HG03342 (cell line): Measurements from ENCODE around the gene STAG1.
A peak's percentile ranks its signal among the peaks of the same experiment; 100 is the strongest.
"Not testable (repeated sequence)": the region's sequence is repeated elsewhere in the genome, so short reads cannot be mapped to it uniquely, and the experiment has no call there.

Experiments used
- ATAC-seq: cut with Tn5 transposase; IDR thresholded peaks from one replicate; pipeline ENCODE4 v1.9.1; 2021; ENCODE audit warnings: mild to moderate bottlenecking, moderate library complexity; ENCODE audit not compliant: unreplicated experiment

The STAG1 gene

DNA sequence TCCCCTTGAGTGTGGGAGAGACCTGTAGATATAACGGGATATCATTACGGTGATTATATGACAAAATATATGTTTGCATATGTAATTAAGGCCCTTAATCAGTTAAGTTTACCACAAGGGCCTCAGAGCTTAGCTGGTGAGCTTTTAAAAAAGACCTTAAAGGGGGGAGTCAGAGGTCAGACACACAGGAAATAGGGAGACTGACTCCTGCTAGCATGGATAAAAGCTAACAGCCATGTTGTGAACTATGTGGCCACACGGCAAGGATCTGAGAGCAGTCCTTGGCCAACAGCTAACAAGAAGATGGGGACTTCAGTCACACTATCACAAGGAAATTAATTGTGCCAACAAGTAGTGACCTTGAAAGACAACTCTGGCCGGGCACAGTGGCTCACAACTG is 3.1 kb downstream of the STAG1 start:
- ATAC-seq: no peak

DNA sequence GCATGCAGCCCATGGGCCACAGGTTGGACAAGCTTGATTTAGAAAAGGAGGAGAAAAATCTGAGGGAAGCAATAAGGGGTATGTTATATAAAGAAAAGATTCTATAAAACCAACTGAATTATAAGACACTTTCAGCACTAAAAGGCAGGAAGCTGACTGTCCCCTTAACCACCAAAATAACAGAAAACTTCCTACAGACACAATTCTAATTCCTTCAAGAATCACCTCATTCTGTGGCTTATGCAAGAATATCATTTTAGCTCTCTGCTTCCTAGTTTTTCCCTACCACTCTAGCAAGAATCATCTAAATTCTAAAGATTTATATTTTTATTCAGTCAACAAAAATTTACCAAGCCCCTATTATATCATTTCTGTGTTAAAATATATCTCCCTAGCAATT is 6.3 kb downstream of the STAG1 start:
- no peak for ATAC-seq

DNA sequence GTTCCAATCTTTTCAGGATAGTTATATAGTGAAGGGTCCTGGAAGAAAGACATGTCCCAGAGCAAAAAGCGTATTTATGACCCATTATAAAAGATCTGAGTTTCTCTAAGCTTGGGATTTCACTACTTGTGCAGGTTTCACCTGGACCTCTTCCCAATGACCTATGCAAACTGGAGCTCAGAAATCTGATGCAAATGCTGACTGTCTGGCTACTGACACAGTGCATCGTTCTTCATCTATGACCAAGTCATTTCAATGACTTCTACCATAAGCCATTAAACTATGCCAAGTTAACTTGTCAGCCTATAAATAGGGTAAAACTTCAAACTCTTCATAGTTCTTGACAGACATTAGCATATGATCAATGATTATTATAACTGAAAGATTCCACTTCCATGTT is 11.1 kb downstream of the STAG1 start:
- no peak for ATAC-seq

DNA sequence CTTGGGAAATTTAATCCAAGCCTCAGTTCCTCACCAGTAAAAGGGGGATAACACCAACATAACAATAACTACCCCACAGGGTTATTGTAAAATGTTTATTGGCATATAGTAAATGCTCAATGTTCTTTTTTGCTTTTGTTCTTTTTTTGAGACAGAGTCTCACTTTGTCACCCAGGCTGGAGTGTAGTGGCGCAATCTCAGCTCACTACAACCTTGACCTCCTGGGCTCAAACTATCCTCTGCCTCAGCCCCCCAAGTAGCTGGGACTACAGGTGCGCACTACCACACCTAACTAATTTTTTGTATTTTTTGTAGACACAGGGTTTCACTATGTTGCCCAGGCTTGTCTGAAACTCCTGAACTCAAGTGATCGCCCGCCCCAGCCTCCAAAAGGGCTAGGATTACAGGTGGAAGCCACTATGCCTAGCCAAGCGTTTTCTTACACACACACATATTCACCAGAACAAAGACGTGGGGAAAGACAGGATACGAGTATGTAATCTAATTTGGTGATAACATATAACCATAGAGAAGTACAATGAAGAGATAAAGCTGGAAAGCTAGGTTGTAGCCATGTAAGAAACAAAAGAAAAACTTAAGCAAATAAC is 11.7 kb downstream of the STAG1 start:
- no peak for ATAC-seq

DNA sequence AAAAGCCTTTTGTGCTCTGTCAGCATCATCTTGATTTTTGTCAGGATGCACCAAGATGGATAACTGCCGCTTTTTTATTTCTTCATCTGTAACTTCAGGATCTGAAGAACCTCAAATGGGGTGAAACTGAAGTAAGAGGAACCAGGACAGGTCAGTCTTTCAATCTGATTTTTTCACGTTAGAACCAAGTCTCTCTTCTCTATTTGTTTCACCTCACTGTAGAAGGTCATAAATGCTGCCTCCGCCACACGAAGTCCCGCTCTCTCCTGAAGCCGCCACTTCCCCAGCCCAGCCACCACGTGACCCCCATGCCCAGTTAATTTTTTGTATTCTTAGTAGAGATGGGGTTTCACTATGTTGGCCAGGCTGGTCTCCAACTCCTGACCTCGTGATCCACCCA is 15.2 kb downstream of the STAG1 start:
- ATAC-seq: not testable (repeated sequence)

DNA sequence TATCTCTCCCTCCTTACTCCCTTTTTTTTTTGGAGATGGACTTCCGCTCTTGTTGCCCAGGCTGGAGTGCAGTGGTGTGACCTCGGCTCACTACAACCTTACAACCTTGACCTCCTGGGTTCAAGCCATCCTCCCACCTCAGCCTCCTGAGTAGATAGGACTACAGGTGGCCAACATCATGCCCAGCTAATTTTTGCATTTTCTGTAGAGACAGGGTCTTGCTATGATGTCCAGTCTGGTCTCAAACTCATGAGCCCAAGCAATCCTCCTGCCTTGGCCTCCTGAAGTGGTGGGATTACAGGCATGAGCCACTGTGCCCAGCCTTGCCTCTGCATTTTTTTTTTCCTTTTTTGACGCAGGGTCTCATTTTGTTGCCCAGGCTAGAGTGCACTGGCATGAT is 17.1 kb downstream of the STAG1 start:
- no peak for ATAC-seq

DNA sequence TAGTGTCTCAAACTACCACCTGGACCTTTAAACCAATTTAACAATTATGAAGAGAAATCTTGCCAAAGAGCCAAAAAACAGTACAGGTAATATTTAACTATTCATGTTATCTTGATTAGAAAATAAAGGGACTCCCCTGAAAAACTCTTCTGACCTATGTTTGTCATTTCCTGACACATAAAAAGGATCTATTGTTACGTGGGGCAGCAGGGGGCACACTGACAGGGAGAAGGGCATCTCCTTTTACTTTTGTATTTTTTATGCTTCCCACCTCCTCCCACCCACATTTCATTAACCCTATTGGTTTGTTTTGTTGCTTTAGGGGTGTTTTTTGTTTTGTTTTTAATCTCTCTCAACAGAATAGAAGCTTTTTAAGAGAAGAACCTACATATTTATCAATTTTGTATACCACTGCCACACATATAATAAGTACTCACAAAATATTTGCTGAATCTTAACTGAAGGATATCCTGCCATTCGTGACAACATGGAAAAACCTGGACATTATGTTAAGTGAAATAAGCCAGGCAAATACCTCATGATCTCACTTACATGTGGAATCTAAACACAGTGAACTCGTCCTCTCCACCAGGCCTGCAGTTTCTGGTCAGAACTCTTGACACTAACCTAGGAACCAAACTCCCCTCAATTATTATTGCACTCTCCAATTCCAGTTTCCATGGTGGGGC is 17.7 kb downstream of the STAG1 start:
- no peak for ATAC-seq

DNA sequence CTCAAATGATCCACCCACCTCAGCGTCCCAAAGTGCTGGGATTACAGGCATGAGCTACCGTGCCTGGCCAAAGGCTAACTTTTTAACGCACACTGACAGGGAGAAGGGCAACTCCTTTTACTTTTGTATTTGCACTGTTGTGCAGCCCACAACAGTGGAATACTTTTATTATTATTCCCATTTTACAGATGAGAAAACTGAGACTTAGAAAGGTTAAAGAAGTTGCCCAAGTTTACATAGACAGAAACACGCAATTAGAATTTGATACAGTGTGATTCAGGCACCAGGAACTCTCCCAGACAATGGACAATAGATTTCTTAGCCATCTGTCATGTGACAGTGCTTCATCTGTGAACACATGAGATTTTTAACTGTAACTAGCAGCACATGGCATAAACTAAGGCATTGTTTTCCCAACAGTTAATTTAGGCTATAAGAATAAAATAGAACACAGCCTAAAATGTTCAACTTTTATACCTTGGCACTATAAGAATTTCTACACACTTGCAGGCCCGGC is 18.8 kb downstream of the STAG1 start:
- no peak for ATAC-seq

DNA sequence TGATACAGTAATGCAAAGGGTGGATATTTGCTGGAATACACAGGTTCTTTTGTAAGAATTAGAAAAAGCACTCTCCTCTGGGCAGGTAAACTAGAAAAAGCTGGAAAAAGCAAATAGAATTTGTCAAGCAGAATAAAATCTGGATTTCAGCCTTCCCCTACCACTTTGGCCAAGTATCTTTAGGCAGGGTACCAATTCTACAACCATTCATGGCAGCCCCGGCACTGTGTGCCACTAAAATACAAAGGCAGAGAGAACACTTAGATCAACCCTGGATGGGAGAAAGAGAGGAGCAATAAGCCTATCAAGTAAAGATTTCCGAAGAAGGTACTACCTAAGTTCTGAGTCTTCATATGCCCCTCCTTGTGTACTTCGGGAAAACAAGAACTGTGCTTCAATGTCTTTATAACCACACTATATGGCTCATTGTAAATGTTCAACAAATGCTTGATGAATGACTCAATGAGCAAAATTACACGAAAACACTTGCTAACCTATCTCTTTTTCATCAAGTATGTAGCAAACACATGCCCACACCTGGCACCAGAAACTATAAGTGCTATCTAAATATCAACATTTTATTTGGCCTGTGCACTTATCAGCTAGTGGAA is 20.8 kb downstream of the STAG1 start:
- ATAC-seq: no peak

DNA sequence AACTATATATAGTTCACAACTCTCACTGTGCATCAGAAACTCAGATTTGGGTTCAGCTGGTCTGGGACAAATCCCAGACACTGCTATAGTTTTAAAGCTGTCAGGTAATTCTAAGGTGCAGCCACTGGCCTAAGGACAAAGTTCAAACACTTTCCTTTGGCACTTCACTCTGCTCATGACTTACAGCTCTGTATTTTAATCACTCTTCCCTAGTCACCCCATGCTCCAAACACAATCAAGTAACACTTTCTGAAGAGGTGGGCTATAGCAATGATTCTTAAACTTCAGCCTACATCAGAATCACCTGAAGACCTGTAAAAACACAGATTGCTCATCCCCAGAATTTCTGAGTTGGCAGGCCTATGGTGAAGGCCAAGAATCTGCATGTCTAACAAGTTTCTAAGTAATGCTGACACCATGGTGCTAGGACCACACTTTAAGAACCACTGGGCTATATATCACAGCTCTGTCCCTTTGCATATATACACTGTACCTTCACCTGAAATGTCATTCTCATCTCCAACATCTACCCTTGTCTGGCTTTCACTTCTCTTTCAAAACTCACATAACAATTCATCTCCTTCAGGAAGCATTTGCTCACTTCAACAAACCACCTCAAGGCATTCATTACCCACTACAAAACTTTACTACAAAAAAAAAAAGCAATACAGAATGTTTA is 21.4 kb downstream of the STAG1 start:
- ATAC-seq: peak; percentile 41

DNA sequence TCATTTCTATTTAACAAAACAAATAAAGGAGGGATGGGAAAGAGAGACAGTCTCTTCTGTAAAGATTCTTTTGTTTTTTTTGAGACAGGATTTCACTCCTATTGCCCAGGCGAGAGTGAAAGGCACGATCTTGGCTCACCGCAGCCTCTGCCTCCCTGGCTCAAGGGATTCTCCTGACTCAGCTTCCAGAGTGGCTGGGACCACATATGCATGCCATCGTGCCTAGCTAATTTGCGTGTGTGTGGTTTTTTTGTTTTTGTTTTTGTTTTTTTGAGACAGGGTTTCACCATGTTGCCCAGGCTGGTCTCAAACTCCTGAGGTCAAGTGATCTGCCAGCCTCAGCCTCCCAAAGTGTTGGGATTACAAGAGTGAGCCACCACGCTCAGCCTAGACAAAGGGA is 23.3 kb downstream of the STAG1 start:
- no peak for ATAC-seq

DNA sequence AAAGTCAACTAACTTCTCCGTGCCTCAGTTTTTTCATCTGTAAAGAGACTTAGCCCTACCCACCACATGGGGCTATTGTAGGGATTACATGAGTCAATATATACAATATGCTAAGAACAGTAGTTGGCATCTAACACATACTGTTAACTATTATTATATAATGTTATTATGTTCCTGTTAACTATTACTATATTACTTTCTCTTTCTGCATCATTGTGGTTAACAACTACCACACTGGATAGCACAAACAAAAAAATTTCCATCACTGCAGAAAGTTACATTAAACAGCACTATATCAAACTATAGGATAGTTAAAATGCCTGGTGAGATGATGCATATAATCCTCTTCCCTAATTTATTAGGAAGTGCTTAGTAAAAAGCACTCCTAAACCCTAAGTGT is 23.7 kb downstream of the STAG1 start:
- ATAC-seq: peak; percentile 61

DNA sequence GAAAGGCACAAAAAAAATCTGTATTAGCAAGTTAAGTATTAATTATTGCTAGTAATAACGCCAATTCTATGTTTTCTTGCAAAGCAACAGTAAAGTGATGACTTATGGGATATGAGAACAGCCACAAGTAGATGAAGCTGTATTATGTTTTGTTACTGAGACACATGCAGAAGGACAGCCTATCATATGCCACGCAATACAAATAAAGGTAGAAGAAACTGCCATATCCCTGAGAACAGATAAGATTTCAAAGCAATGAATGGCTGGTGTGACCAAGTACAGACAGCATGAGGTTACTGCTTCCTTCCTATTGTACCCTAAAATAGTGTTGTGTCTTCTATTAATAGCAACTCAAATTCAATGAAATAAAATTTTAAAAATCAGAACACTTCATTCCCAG is 26.7 kb downstream of the STAG1 start:
- no peak for ATAC-seq

DNA sequence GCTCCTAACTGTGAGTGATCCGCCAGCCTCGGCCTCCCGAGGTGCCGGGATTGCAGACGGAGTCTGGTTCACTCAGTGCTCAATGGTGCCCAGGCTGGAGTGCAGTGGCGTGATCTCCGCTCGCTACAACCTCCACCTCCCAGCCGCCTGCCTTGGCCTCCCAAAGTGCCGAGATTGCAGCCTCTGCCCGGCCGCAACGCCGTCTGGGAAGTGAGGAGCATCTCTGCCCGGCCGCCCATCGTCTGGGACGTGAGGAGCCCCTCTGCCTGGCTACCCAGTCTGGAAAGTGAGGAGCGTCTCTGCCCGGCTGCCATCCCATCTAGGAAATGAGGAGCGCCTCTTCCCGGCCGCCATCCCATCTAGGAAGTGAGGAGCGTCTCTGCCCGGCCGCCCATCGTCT is 29.3 kb downstream of the STAG1 start:
- not testable (repeated sequence) for ATAC-seq

DNA sequence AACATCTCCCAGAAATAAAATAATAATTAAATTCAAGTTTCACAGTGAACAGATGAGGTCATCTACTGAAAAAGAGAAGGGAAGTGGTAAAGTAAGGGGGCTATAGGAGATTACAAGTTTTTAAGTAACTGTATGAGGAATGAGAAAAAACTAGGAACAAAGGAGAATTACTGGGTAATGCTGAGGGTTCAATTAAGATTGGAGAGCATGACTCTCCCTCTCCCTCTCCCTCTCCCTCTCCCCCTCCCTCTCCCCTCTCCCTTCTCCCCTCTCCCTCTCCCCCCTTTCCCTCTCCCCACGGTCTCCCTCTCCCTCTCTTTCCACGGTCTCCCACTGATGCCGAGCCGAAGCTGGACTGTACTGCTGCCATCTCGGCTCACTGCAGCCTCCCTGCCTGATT is 29.8 kb downstream of the STAG1 start:
- ATAC-seq: not testable (repeated sequence)

DNA sequence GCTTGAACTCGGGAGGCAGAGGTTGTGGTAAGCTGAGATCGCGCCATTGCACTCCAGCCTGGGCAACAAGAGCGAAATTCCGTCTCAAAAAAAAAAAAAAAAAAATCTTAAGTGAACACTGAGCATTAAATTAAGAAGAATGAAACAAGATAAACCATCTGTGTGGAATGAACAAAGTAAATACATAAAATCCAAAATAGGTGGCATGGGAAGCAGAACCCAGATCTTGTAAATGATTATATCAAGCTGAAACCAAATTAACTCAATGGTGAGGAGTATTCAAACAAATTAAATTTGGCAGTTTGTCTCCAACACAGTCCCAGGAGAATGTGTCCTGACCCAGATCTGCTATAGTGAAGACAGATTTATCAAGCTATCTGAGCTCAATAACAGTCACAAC is 32.1 kb downstream of the STAG1 start:
- ATAC-seq: no peak

DNA sequence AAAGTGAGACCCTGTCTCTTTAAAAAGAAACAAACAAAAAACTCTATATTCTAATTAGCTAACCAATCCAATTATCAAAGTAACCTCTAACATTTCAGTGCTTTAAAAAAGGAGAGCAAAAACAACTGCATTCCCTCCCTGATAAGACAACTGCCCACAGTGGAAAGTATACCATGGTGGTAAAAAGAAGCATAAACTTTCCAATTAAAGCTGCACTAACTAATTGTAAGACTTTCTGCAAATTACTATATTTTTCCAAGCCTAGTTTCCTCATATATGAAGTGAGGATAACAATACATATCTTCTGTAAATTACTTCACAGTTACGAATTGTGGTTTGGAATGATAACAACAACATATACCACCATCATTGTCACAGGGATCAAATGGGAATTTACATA is 35.5 kb downstream of the STAG1 start:
- no peak for ATAC-seq

DNA sequence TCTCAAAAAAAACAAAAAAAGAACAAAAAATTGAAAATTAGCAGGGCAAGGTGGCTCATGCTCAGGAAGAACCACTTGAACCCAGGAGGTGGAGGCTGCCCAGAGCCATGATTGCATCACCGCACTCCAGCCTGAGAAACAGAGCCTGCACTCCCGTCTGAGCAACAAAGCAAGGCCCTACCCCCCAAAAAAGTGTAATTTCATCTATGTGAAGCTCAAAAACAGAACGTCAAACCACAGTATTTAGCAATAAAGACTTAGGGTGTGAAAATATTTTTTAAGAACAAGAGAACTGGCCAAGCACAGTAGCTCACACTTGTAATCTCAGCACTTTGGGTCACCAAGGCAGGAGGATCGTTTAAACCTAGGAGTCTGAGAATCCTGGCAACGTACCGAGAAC is 38.2 kb downstream of the STAG1 start:
- ATAC-seq: no peak

DNA sequence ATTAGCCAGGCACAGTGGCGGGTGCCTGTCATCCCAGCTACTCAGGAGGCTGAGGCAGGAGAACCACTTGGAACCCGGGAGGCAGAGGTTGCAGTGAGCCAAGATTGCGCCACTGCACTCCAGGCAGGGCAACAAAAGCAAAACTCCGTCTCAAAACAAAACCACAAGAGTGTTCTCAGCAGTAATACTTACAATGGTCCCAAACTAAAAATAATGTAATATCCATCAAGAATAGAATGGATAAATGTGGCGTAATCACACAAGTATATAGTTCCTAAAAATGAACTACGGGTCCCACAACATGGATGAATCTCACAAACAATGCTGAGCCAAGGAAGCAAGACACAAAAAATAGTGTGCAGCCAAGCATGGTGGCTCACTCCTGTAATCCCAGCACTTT is 39.2 kb downstream of the STAG1 start:
- ATAC-seq: no peak

DNA sequence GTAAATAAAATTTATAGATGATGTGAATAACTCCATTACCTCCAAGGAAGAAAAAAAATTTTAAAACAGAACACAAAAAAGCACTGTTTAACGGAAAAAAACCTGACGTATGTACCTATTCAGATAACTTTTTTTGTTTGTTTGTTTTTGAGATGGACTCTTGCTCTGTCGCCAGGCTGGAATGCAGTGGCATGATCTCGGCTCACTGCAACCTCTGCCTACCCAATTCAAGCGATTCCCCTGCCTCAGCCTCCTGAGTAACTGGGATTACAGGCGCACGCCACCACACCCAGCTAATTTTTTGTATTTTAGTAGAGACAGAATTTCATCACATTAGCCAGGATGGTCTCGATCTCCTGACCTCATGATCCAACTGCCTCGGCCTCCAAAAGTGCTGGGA is 40.3 kb downstream of the STAG1 start:
- ATAC-seq: not testable (repeated sequence)

DNA sequence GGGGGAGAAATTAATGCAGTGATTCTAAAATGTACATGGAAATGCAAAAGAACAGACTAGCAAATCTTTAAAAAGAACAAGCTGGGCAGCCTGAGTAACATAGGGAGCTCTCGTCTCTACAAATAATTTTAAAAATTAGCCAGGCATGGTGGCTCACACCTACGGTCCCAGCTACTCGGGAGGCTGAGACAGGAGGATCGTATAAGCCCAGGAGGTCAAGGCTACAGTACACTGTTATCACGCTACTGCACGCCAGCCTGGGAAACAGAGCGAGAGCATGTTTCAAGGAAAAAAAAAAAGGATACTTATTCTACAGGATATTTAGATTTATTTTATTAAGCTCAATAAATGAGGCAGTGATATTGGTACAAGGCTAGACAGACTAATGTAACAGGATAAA is 40.9 kb downstream of the STAG1 start:
- ATAC-seq: no peak

DNA sequence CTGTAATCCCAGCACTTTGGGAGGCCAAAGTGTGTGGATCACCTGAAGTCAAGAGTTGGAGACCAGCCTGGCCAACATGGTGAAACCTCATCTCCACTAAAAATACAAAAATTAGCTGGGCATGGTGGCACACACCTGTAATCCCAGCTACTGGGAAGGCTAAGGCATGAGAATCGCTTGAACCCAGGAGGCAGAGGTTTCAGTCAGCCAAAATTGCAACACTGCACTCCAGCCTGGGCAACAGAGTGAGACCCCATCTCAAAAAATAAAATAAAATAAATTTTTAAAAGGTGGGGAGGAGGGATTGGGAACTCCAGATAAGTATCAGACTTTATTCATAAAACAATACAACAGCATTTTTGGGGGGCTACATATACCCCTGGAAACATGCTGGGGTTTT is 42.4 kb downstream of the STAG1 start:
- ATAC-seq: not testable (repeated sequence)
